BJ (cell line): Measurements from ENCODE around the gene DLG5. TPM values are rescaled to one million over a fixed set of nuclear protein-coding genes. Genes with fewer than 3 reads are reported as not detected.
"Not testable (repeated sequence)": the region's sequence is repeated elsewhere in the genome, so short reads cannot be mapped to it uniquely, and the experiment has no call there.

ENCODE experiments used
- CTCF ChIA-PET: fragments of 350-600 bp; formaldehyde crosslinking; extraction: SDS; loops from one replicate; lab custom pipeline; 2021; ENCODE audit warnings: antibody characterized with exemption, inconsistent platforms; lab: Yijun Ruan, JAX
- POLR2A ChIA-PET: fragments of 300-600 bp; sonication (Branson Sonifier 250); formaldehyde crosslinking; extraction: SDS; loops from one replicate; lab custom pipeline; 2021; ENCODE audit warnings: antibody characterized with exemption; lab: Charles Lee
- DNase-seq: peaks from one replicate; pipeline ENCODE4 v3.0.0-alpha.2; 2011; ENCODE audit warnings: low read depth
- H3K27me3 ChIP-seq: 2 replicates; pipeline ENCODE4 v1.6.0; 2011; ENCODE audit warnings: low read length; ENCODE audit not compliant: control insufficient read depth, insufficient read depth
- H3K36me3 ChIP-seq: 2 replicates; pipeline ENCODE4 v1.5.1; 2011; ENCODE audit warnings: low read length; ENCODE audit not compliant: control insufficient read depth, insufficient read depth
- H3K4me3 ChIP-seq: 2 replicates; pipeline ENCODE4 v1.5.1; 2011; ENCODE audit warnings: low read depth, mild to moderate bottlenecking, control low read depth, low read length
- polyA plus RNA-seq: library from polyadenylated mRNA; depleted of rRNA; stranded (reverse); fragments of >200 nt; gene quantifications from 2 replicates; pipeline ENCODE4 v1.2.3, GENCODE V29; 2011
- TF ChIP-seq, protein P1 (sequence below): IDR thresholded peaks from 2 replicates; pipeline ENCODE4 v1.5.1; 2011; ENCODE audit warnings: low read depth, mild to moderate bottlenecking, control low read depth, inconsistent platforms, low read length, moderate library complexity; ENCODE audit not compliant: insufficient read depth

The DLG5 gene
- polyA plus RNA-seq, 1 experiment, result 21.9 TPM

DNA sequence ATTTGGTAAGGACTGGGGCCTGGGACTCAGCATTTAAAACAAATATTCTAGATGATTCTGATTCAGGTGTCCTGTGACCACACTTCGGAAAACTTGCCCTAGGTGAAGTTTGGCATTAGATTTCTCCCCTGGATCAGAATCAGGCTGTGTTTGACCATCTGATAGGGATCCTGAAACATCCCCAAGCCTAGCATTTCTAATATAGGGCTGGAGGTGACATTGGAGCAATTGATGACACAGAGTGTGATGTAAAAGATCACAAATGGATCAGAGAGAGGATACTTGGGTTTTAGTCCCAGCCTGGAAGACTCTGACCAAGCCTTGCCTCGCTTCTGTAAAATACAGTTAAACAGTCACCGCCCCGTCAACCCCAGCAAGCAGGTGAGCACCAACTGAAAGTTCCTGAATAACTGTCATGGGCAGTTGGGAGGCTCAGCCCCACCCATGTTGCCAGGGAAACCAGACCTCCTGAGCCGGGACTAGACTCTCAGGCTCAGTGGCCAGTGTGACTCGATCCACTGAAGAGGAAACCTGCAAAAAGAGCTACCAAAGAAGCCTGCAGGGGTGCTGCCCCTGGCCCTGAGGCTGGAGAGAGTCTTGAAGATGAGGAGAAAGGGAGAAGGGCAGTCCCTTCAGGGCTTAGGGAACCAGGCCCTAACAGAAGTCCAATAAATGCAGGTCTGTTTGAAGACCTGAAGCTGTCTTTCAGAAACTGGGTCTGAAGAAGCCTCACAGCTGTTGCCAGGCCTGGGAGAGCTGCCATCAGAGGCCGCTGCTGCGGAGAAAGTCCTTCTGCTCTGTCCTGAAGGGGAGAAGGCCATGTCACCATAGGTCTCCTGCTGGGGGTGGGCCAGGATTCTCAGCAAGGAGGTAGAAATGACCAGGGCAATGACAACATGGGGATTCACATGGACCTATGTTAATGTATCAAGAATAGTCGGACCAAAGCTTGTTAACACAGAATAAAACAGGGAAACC, 162.8 kb downstream of the DLG5 start:
- no peaks in the 10 kb centered on the region for H3K27me3 ChIP-seq
- no peak for DNase-seq
- TF ChIP-seq, protein P1, sequence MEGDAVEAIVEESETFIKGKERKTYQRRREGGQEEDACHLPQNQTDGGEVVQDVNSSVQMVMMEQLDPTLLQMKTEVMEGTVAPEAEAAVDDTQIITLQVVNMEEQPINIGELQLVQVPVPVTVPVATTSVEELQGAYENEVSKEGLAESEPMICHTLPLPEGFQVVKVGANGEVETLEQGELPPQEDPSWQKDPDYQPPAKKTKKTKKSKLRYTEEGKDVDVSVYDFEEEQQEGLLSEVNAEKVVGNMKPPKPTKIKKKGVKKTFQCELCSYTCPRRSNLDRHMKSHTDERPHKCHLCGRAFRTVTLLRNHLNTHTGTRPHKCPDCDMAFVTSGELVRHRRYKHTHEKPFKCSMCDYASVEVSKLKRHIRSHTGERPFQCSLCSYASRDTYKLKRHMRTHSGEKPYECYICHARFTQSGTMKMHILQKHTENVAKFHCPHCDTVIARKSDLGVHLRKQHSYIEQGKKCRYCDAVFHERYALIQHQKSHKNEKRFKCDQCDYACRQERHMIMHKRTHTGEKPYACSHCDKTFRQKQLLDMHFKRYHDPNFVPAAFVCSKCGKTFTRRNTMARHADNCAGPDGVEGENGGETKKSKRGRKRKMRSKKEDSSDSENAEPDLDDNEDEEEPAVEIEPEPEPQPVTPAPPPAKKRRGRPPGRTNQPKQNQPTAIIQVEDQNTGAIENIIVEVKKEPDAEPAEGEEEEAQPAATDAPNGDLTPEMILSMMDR, result no peak

DNA sequence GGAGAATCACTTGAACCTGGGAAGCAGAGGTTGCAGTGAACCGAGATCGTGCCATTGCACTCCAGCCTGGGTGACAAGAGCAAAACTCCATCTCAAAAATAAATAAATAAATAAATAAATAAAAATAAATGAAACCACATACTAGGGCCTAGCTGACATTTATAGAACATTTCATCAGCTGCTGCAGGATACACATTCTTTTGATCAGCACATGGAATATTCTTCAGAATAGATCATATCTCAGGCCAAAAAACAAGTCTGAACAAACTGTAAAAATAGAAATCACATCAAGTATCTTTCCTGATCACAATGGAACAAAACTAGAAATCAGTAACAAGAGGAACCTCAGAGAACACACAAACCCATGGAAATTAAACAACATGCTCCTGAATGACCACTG, 168.1 kb downstream of the DLG5 start:
- not testable (repeated sequence) for H3K36me3 ChIP-seq, DNase-seq, H3K4me3 ChIP-seq, H3K27me3 ChIP-seq
- CTCF ChIA-PET, result interaction anchor here (0.7 to 6.8 kb wide), 4 partner anchors 11 to 117 kb away, joined by 3 to 149 read pairs (median 17); no protein-coding TSS in a partner anchor
- POLR2A ChIA-PET, result interaction anchor here (0.7 kb wide), 1 partner anchor 329 kb away, joined by 17 read pairs; no protein-coding TSS in a partner anchor

More for the DNA sequence above, 162.8 kb downstream of the DLG5 start:
- Histone ChIP-seq H3K36me3 (no peaks in the 10 kb centered on the region), H3K4me3 (no peak overlapping the region)
- CTCF ChIA-PET, result interaction anchor here (0.8 to 2.3 kb wide), 5 partner anchors 17 to 52 kb away, joined by 3 to 6 read pairs (median 3); no protein-coding TSS in a partner anchor
- POLR2A ChIA-PET, result no interaction called here

GRCh38 chr10:77756319-77757232, 170.0 kb downstream of the DLG5 start:
- TF ChIP-seq, protein P1, result peak; percentile 82
- H3K4me3 ChIP-seq, result no peak overlapping the region
- H3K36me3 ChIP-seq, result no peaks in the 10 kb centered on the region
- no peaks in the 10 kb centered on the region for H3K27me3 ChIP-seq
- no peak for DNase-seq
- ChIA-PET POLR2A (no interaction called here), CTCF (interaction anchor here (0.6 to 6.8 kb wide), 22 partner anchors 8 to 583 kb away, joined by 3 to 149 read pairs (median 4); no protein-coding TSS in a partner anchor)

GRCh38 chr10:77746047-77746707, 180.4 kb downstream of the DLG5 start:
- no peaks in the 10 kb centered on the region for H3K36me3 ChIP-seq
- TF ChIP-seq, protein P1, result no peak
- ChIA-PET CTCF (interaction anchor here (0.7 to 4.9 kb wide), 6 partner anchors 11 to 581 kb away, joined by 3 to 23 read pairs (median 4); no protein-coding TSS in a partner anchor), POLR2A (no interaction called here)
- no peaks in the 10 kb centered on the region for H3K27me3 ChIP-seq
- no peak overlapping the region for H3K4me3 ChIP-seq
- no peak for DNase-seq

DNA sequence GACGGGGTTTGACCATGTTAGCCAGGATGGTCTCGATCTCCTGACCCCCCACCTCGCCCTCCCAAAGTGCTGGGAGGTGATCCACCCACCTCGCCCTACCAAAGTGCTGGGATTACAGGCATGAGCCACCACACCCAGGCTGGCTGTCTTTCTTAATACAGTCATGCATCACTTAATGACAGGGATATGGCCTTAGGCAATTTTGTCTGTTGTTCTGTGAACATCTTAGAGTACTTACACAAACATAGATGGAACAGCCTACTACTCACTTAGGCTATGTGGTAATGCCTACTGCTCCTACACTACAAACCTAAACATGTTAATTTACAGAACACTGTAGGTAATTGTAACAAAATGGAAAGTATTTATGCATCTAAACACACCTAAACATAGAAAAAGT, 182.3 kb downstream of the DLG5 start:
- Histone ChIP-seq H3K4me3 (no peak overlapping the region), H3K36me3 (no peaks in the 10 kb centered on the region), H3K27me3 (no peaks in the 10 kb centered on the region)
- POLR2A ChIA-PET, result no interaction called here
- CTCF ChIA-PET, result interaction anchor here (1.3 kb wide), 1 partner anchor 33 kb away, joined by 3 read pairs; no protein-coding TSS in a partner anchor
- DNase-seq, result no peak
- TF ChIP-seq, protein P1, result no peak
